Gastroesophageal sphincter (tissue), 3 donors: ENCODE data around the gene PHAF1.

Experiments used
- POLR2A ChIP-seq, 2 donors: fragments of 450-650 bp; IDR thresholded peaks; one replicate each; pipeline ENCODE4 v1.6.1; 2017; ENCODE audit warnings: antibody characterized with exemption in 2 of 2, mild to moderate bottlenecking in 2 of 2, moderate library complexity in 1 of 2
- POLR2AphosphoS5 ChIP-seq: sonication (generic); formaldehyde crosslinking; IDR thresholded peaks from one replicate; pipeline ENCODE4 v1.6.1; 2017; ENCODE audit warnings: antibody characterized with exemption
- TF ChIP-seq, protein P1 (sequence below), 4 experiments: fragments of 200-600 bp in 2 of 4; fragments of 450-650 bp in 2 of 4; sonication (generic) in 1 of 4; IDR thresholded peaks; one replicate each; pipeline ENCODE4 v1.5.1; 2017 to 2019; ENCODE audit warnings: antibody characterized with exemption in 4 of 4, mild to moderate bottlenecking in 2 of 4, moderate library complexity in 2 of 4

DNA sequence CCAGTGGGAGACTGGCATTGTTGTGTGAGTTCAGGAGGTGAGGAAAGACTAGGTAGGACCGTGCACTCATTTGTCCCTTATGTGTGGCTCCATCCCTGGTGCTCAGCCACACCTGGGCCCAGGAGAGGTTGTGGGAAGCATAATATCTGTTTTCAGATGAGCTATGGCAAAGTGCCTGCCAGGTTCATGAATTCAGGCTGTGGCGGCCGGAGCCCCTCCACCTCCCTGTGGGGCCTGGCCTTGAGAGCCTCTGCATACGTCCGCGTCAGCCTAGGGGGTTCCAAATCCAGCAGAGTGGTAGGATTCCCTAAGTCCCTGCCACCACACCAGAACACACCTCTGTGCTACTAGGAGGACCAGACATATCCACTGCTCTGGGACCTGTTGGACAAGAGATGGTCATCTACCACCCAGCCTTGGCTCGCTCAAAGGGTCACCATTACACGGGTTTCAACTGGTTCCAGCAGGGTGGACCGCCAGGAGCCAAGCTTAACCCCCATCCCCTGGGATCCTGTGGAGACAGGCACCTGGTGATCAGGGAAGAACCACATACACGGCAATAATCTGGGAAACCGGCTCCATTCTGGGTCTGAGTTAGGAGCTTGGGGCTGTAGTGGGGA, 39.0 kb downstream of the PHAF1 start:
- TF ChIP-seq, protein P1, sequence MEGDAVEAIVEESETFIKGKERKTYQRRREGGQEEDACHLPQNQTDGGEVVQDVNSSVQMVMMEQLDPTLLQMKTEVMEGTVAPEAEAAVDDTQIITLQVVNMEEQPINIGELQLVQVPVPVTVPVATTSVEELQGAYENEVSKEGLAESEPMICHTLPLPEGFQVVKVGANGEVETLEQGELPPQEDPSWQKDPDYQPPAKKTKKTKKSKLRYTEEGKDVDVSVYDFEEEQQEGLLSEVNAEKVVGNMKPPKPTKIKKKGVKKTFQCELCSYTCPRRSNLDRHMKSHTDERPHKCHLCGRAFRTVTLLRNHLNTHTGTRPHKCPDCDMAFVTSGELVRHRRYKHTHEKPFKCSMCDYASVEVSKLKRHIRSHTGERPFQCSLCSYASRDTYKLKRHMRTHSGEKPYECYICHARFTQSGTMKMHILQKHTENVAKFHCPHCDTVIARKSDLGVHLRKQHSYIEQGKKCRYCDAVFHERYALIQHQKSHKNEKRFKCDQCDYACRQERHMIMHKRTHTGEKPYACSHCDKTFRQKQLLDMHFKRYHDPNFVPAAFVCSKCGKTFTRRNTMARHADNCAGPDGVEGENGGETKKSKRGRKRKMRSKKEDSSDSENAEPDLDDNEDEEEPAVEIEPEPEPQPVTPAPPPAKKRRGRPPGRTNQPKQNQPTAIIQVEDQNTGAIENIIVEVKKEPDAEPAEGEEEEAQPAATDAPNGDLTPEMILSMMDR (IDR thresholded peaks at IDR 0.05) = no peak
- TF ChIP-seq POLR2A (IDR thresholded peaks at IDR 0.05) = no peak
- TF ChIP-seq POLR2AphosphoS5 = no peak
